Testis (tissue), 5 donors: ENCODE data around the gene MT1X. TPM values are rescaled to one million over a fixed set of nuclear protein-coding genes. Genes with fewer than 3 reads are reported as not detected.
A peak's percentile ranks its signal among the peaks of the same experiment; 100 is the strongest.

Experiments
- DNase-seq: peaks from one replicate; pipeline ENCODE4 v3.0.0-alpha.2; 2019
- H3K27ac ChIP-seq, 2 donors: fragments of 200-600 bp; sonication (generic); one replicate each; pipeline ENCODE4 v1.5.1; 2019
- H3K27me3 ChIP-seq: fragments of 200-600 bp; sonication (generic); one replicate; pipeline ENCODE4 v1.5.1; 2019
- H3K36me3 ChIP-seq: fragments of 200-600 bp; sonication (generic); one replicate; pipeline ENCODE4 v1.5.1; 2017; ENCODE audit warnings: low read depth; ENCODE audit errors: missing control alignments
- H3K4me1 ChIP-seq: fragments of 200-600 bp; sonication (generic); one replicate; pipeline ENCODE4 v1.5.1; 2019
- H3K4me3 ChIP-seq, 2 donors: fragments of 200-600 bp; sonication (generic); one replicate each; pipeline ENCODE4 v1.5.1; 2017 to 2019
- H3K9me3 ChIP-seq: fragments of 200-600 bp; sonication (generic); one replicate; pipeline ENCODE4 v1.5.1; 2017
- POLR2A ChIP-seq: fragments of 450-650 bp; IDR thresholded peaks from one replicate; pipeline ENCODE4 v1.6.1; 2017; ENCODE audit warnings: antibody characterized with exemption, mild to moderate bottlenecking, moderate library complexity
- whole genome bisulfite sequencing, 2 donors: methylation state at CpG; one replicate each; pipeline ENCODE4 v1.1.5; 2018; 5-methylcytosine and 5-hydroxymethylcytosine counted together
- intact Hi-C: fragments of 100-400 bp; cut with DNase I; formaldehyde crosslinking; loops from one replicate; pipeline ENCODE4 v1.15.1; 2023; ENCODE audit warnings: low total_unique reads
- long read RNA-seq, 2 donors: transcript quantifications; one replicate each; lab custom pipeline, GENCODE V29; 2026
- polyA plus RNA-seq: library from polyadenylated mRNA; stranded (reverse); fragments of 350-450 nt; fragmentation: Illumina TruSeq; extraction: RNeasy Lipid Tissue Mini Kit (QIAGEN cat#74804); gene quantifications from one replicate; pipeline ENCODE4 v1.2.3, GENCODE V29; 2014; ENCODE audit warnings: low read depth, low replicate concordance; ENCODE audit not compliant: insufficient read depth
- total RNA-seq, 2 donors: library from RNA; depleted of rRNA; stranded (reverse); fragments of >200 nt; gene quantifications; one replicate each; pipeline ENCODE4 v1.2.3, GENCODE V29; 2016
- TF ChIP-seq, protein P1 (sequence below), 3 experiments: fragments of 450-650 bp in 2 of 3; fragments of 200-600 bp in 1 of 3; sonication (generic) in 1 of 3; IDR thresholded peaks; one replicate each; pipeline ENCODE4 v1.5.1; 2016 to 2019; ENCODE audit warnings: antibody characterized with exemption in 3 of 3, mild to moderate bottlenecking in 2 of 3, moderate library complexity in 1 of 3

Gene MT1X
- total RNA-seq (100 to 1,000 TPM in 1 of 2 donors, 10 to 100 TPM in 1; 77.0 to 180 TPM), polyA plus RNA-seq (51.7 TPM)
- long read RNA-seq, donor 1, transcript MT1X-204 (1 exons, 1,727 nt), result minor isoform, 5 of 26 reads
- long read RNA-seq, donor 1, transcript MT1X-201 (3 exons, 450 nt), result major isoform, 20 of 26 reads
- long read RNA-seq, donor 1, partial matches to known transcripts, result 0 of 26 reads
- long read RNA-seq, donor 1, other reads (novel, unspliced or antisense), result 0 of 26 reads
- long read RNA-seq, donor 2, transcript MT1X-201 (3 exons, 450 nt), result major isoform, 17 of 19 reads
- long read RNA-seq, donor 2, partial matches to known transcripts, result 0 of 19 reads
- long read RNA-seq, donor 2, other reads (novel, unspliced or antisense), result 0 of 19 reads

DNA sequence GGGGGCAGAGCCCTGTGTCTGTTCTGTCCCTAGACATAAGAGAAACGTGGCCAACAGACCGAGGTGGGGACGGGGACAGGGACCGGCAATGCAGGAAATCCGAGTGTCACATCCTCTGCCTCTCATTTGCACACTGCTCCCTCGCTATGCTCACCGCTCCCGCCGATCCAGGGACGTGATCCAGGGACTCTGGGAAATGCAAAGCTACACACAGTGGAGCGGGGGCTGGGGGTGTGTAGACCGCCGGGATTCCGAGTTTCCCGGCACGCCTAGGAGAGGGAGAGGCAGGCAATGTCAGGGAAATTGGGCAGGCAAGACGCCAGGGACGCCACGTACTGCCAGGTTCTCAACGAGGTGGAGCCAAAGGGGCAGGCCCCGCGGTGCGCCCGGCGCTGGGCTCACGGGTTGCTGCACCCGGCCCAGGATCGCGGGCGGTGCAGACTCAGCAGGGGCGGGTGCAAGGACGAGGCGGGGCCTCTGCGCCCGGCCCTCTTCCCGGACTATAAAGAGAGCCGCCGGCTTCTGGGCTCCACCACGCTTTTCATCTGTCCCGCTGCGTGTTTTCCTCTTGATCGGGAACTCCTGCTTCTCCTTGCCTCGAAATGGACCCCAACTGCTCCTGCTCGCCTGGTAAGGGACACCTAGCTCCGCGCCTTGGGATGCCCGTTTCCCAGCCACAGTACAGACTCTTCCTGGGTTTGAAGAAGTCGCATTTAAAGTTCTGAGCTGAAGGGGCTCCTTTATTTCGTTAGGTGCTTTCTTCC lies at the start of gene MT1X:
Gene MT1X (plus strand): TSS at position 532 of the 764 bp plus-strand sequence. CDS start 71 bp downstream, at position 603.
- DNase-seq, result peak; percentile 93
- H3K27ac ChIP-seq, result peak within 1 kb of the TSS; percentile 26 to 76
- intact Hi-C loops, result no loop called here
- H3K36me3 ChIP-seq, result no peaks in the 10 kb centered on the region
- TF ChIP-seq, protein P1, sequence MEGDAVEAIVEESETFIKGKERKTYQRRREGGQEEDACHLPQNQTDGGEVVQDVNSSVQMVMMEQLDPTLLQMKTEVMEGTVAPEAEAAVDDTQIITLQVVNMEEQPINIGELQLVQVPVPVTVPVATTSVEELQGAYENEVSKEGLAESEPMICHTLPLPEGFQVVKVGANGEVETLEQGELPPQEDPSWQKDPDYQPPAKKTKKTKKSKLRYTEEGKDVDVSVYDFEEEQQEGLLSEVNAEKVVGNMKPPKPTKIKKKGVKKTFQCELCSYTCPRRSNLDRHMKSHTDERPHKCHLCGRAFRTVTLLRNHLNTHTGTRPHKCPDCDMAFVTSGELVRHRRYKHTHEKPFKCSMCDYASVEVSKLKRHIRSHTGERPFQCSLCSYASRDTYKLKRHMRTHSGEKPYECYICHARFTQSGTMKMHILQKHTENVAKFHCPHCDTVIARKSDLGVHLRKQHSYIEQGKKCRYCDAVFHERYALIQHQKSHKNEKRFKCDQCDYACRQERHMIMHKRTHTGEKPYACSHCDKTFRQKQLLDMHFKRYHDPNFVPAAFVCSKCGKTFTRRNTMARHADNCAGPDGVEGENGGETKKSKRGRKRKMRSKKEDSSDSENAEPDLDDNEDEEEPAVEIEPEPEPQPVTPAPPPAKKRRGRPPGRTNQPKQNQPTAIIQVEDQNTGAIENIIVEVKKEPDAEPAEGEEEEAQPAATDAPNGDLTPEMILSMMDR (IDR thresholded peaks at IDR 0.05), result peak in 1 of 3 experiments; percentile 4
- TF ChIP-seq POLR2A, result peak; percentile 78
- WGBS, 2 donors, result 0 to 1% methylated on average over 31 to 49 of the region's 49 CpGs
- H3K9me3 ChIP-seq, result no peaks in the 10 kb centered on the region
- H3K27me3 ChIP-seq, result no peaks in the 10 kb centered on the region
- peaks cover 16% of the 10 kb centered on the region for H3K4me1 ChIP-seq
- H3K4me3 ChIP-seq, result peak within 1 kb of the TSS; percentile 48 to 61

DNA sequence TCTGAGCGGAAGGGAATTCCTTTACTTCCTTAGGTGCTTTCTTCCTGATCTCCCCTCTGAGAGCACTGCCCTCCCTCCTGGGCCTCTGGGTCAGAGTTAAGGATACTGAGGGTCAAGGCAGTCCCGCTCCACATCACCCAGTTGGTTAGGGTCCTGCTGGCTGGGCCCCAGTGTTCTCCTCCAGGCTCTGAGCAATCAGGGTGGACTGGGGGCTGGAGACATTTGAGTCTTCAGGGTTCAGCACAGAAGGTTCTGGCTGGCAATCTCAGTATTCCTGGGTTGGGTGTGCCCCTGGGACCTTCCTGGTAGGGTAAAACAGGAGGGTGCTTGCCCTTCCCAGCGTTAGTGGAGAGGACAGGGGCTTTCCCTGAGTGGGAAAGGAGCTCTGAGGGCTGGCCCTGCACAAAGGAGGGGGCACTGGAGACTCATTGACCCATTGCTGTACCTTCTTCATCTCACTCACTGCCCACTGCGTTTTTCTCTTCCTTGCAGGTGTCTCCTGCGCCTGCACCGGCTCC lies 49.4 kb upstream of the MT1X start:
- TF ChIP-seq, protein P1 (IDR thresholded peaks at IDR 0.05), result no peak
- TF ChIP-seq POLR2A, result no peak
- no peaks in the 10 kb centered on the region for H3K9me3 ChIP-seq
- H3K4me1 ChIP-seq, result peaks cover 8% of the 10 kb centered on the region
- peak overlapping the region; percentile 40 to 57 for H3K4me3 ChIP-seq
- peak overlapping the region in 1 of 2 donors; percentile 69 for H3K27ac ChIP-seq
- no peak for DNase-seq
- WGBS, 2 donors, result 39 to 65% methylated on average over 5 to 6 of the region's 6 CpGs
- no peaks in the 10 kb centered on the region for H3K36me3 ChIP-seq
- intact Hi-C loops, result no loop called here
- H3K27me3 ChIP-seq, result no peaks in the 10 kb centered on the region

DNA sequence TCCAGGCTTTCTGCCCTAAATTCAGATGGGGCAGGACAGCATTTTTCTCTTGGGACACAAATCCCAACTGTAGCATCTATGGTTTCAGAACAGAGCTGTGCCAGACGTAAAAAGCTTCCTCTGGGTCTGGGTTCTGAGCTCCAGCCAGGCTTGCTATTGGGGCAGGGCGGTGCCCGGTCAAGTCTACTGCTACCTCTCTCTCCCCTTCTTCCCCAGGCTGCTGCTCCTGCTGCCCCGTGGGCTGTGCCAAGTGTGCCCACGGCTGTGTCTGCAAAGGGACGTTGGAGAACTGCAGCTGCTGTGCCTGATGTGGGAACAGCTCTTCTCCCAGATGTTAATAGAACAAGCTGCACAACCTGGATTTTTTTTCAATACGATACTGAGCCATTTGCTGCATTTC lies 48.7 kb upstream of the MT1X start:
- H3K36me3 ChIP-seq, result no peaks in the 10 kb centered on the region
- no peak for TF ChIP-seq POLR2A
- TF ChIP-seq, protein P1 (IDR thresholded peaks at IDR 0.05), result no peak
- no peaks in the 10 kb centered on the region for H3K27me3 ChIP-seq
- no peaks in the 10 kb centered on the region for H3K9me3 ChIP-seq
- 59 to 67% methylated on average over 7 of the region's 7 CpGs for WGBS, 2 donors
- intact Hi-C loops, result no loop called here
- H3K4me3 ChIP-seq, result no peak overlapping the region
- peaks cover 14% of the 10 kb centered on the region for H3K4me1 ChIP-seq
- no peak for DNase-seq
- H3K27ac ChIP-seq, result no peak overlapping the region

DNA sequence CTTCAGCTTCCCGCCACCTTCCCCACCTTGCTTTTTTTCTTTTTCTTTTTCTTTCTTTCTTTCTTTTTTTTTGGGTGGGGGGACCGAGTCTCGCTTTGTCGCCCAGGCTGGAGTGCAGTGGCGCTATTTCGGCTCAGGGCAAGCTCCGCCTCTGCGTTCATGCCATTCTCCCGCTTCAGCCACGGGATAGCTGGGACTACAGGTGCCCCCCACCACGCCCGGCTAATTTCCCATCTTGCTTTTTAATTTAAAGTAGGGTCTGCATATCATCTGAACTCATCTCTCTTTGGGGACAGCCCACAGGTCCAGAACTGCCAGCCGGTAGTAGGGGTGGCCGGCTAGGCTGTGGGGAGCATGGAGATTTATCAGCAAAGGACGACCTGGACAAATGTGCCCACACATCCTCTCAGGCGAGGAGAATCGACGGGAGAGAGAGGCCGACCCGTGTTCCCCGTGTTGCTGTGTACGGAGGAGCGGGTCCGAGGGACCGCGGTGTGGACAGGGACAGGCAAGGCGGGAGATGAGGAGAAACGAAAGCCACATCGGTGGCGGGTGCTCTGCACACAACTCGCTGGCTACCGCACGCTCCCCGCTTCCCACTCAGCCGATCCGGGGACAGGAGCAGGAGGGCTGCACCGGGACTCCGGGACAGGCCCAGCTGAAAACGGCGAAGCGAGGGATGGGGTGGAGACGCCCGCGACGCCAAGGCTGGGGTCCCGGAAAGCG lies 47.4 kb upstream of the MT1X start:
- DNase-seq, result no peak
- Histone ChIP-seq H3K27me3 (no peaks in the 10 kb centered on the region), H3K27ac (no peak overlapping the region), H3K4me3 (peak overlapping the region in 1 of 2 donors; percentile 10), H3K9me3 (no peaks in the 10 kb centered on the region), H3K36me3 (no peaks in the 10 kb centered on the region), H3K4me1 (peaks cover 19% of the 10 kb centered on the region)
- no peak for TF ChIP-seq POLR2A
- TF ChIP-seq, protein P1 (IDR thresholded peaks at IDR 0.05), result no peak
- 38 to 47% methylated on average over 34 to 47 of the region's 47 CpGs for WGBS, 2 donors
- intact Hi-C loops, result no loop called here
